Measurements from ENCODE around the gene CFAP61. TPM values are rescaled to one million over a fixed set of nuclear protein-coding genes. Genes with fewer than 3 reads are reported as not detected.

Gene CFAP61
- total and polyA plus RNA-seq, 7 experiments from 2014 or later = not detected

DNA sequence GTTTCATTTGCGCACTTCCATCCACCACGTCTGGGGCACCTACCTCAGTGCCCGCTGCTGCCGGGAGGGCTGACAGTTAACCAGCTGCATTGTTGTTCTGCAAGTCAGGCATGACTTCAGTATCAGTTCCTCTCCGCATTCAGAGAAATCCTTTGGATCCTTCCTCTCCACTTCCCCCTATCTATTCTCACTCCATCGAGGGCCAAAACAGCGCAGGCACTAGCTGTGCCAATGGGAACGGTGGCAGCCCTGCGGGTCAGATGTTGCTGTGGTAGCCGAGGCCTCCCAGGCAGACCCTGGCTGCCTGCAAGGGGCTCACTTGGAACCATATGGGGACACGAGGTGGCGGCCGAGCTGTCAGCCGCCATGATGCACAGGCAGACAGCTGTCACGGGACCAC, 251.4 kb downstream of the CFAP61 start:
- DNase-seq (no peak), ATAC-seq (peak; percentile 68)
- Mint-ChIP-seq H3K4me1 (no peaks in the 10 kb centered on the region), H3K9me3 (peaks cover 0 to 1% (median 0%) of the 10 kb centered on the region in 11 donors), H3K36me3 (no peaks in the 10 kb centered on the region), H3K27ac (no peak overlapping the region), H3K27me3 (peaks cover 0 to 18% (median 5%) of the 10 kb centered on the region in 5 donors), H3K4me3 (no peak overlapping the region)
- Histone ChIP-seq H3K9me3 (ENCODE audit: control insufficient read depth in 2 of 3, low read length in 3 of 3) (no peaks in the 10 kb centered on the region), H3K36me3 (ENCODE audit: control insufficient read depth in 2 of 3, insufficient read depth in 3 of 3, low read length in 3 of 3) (no peaks in the 10 kb centered on the region), H3K4me3 (ENCODE audit: low read length) (no peak overlapping the region), H3K4me1 (ENCODE audit: control insufficient read depth in 2 of 2, insufficient read depth in 2 of 2, low read length in 2 of 2) (no peaks in the 10 kb centered on the region), H3K27me3 (ENCODE audit: control insufficient read depth in 2 of 2, insufficient read depth in 2 of 2, low read length in 2 of 2) (peaks cover 0 to 3% of the 10 kb centered on the region in 2 donors), H3K27ac (ENCODE audit: low read depth, low read length) (no peak overlapping the region)
- POLR2A ChIA-PET = no interaction called here
- CTCF ChIA-PET = no interaction called here
- intact Hi-C loops (cut with micrococcal nuclease) = no loop called here

DNA sequence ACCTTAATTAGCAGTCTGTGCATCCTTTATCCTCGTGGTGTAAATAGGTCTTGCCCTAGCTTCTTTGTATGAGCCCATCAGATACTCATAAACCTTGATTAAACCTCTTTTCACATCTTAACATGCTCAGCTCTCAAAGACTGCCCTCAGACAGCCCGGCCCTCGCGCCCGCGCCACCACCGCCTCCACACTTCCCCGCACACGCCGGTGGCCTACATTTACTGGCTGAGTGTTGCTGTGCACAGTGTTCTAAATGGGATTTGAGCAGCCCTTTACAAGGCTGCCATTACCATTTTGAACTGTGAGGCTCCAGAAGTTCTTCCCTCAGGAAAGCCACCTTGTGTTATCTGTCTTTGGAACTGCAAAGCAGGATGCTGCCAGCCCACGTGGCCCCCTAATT, 252.6 kb downstream of the CFAP61 start:
- Mint-ChIP-seq H3K4me3 (no peak overlapping the region), H3K27ac (no peak overlapping the region), H3K9me3 (peaks cover 0 to 1% (median 0%) of the 10 kb centered on the region in 11 donors), H3K36me3 (no peaks in the 10 kb centered on the region), H3K27me3 (peaks cover 0 to 18% (median 5%) of the 10 kb centered on the region in 5 donors), H3K4me1 (no peaks in the 10 kb centered on the region)
- DNase-seq = no peak
- H3K4me3 ChIP-seq (ENCODE audit: low read length) = no peak overlapping the region
- ChIA-PET CTCF (interaction anchor here (0.7 kb wide), 1 partner anchor 1205 kb away, joined by 3 read pairs; no protein-coding TSS in a partner anchor), POLR2A (no interaction called here)
- no peaks in the 10 kb centered on the region for H3K4me1 ChIP-seq (ENCODE audit: control insufficient read depth in 2 of 2, insufficient read depth in 2 of 2, low read length in 2 of 2)
- H3K27ac ChIP-seq (ENCODE audit: low read depth, low read length) = no peak overlapping the region
- intact Hi-C loops (cut with micrococcal nuclease) = no loop called here
- H3K36me3 ChIP-seq (ENCODE audit: control insufficient read depth in 2 of 3, insufficient read depth in 3 of 3, low read length in 3 of 3) = no peaks in the 10 kb centered on the region
- no peaks in the 10 kb centered on the region for H3K9me3 ChIP-seq (ENCODE audit: control insufficient read depth in 2 of 3, low read length in 3 of 3)
- ATAC-seq = no peak
- H3K27me3 ChIP-seq (ENCODE audit: control insufficient read depth in 2 of 2, insufficient read depth in 2 of 2, low read length in 2 of 2) = peaks cover 0 to 10% of the 10 kb centered on the region in 2 donors

DNA sequence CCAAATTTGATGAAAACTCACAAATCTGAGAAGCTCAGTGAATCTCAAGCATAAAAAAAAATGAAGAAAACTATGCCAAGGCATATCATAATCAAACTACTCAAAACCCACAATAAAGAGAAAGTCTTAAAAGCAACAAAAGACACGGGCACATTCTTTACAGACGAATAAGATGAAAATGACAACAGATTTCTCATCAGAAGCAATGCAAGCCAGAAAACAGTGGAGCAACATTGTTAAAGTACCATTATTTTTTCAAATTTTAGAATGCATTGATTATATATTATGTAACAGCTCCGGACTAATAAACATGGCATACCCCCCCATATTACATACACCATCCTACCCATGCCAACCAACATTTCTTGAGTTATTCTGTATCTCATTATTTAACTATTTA, 260.2 kb downstream of the CFAP61 start:
- no peak overlapping the region for H3K27ac ChIP-seq (ENCODE audit: low read depth, low read length)
- ATAC-seq (no peak), DNase-seq (no peak)
- H3K27me3 ChIP-seq (ENCODE audit: control insufficient read depth in 2 of 2, insufficient read depth in 2 of 2, low read length in 2 of 2) = peaks cover 0 to 10% of the 10 kb centered on the region in 2 donors
- Mint-ChIP-seq H3K27me3 (peaks cover 0 to 25% (median 6%) of the 10 kb centered on the region in 5 donors), H3K4me1 (peaks cover 0 to 2% (median 0%) of the 10 kb centered on the region in 7 donors), H3K9me3 (peaks cover 0 to 13% (median 0%) of the 10 kb centered on the region in 11 donors), H3K36me3 (no peaks in the 10 kb centered on the region), H3K27ac (no peak overlapping the region), H3K4me3 (no peak overlapping the region)
- H3K36me3 ChIP-seq (ENCODE audit: control insufficient read depth in 2 of 3, insufficient read depth in 3 of 3, low read length in 3 of 3) = no peaks in the 10 kb centered on the region
- no peak overlapping the region for H3K4me3 ChIP-seq (ENCODE audit: low read length)
- CTCF ChIA-PET = no interaction called here
- no peaks in the 10 kb centered on the region for H3K9me3 ChIP-seq (ENCODE audit: control insufficient read depth in 2 of 3, low read length in 3 of 3)
- POLR2A ChIA-PET = no interaction called here
- intact Hi-C loops (cut with micrococcal nuclease) = no loop called here
- no peaks in the 10 kb centered on the region for H3K4me1 ChIP-seq (ENCODE audit: control insufficient read depth in 2 of 2, insufficient read depth in 2 of 2, low read length in 2 of 2)

DNA sequence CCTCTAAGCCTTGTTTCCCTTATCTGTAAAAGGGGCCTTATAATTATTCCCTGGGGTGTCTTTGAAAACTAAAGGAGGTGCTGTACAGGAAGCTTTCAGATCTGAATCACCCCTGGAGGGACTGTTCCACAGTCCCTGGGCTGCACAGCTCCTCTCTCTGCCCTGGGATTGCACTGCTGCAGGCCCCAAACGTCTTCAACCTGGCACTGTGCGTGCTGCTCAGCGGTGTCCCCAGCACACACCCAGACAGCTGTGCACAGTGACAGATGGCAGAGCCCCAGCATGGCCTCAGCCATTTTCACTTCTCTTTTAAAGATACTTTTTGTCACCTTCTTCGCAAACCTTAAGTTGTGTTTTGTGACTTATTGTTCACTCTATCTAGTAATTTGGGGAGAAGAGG, 264.9 kb downstream of the CFAP61 start:
- intact Hi-C loops (cut with micrococcal nuclease) = no loop called here
- Histone ChIP-seq H3K4me1 (ENCODE audit: control insufficient read depth in 2 of 2, insufficient read depth in 2 of 2, low read length in 2 of 2) (no peaks in the 10 kb centered on the region), H3K9me3 (ENCODE audit: control insufficient read depth in 2 of 3, low read length in 3 of 3) (no peaks in the 10 kb centered on the region), H3K36me3 (ENCODE audit: control insufficient read depth in 2 of 3, insufficient read depth in 3 of 3, low read length in 3 of 3) (no peaks in the 10 kb centered on the region), H3K27ac (ENCODE audit: low read depth, low read length) (no peak overlapping the region), H3K4me3 (ENCODE audit: low read length) (no peak overlapping the region), H3K27me3 (ENCODE audit: control insufficient read depth in 2 of 2, insufficient read depth in 2 of 2, low read length in 2 of 2) (no peaks in the 10 kb centered on the region)
- H3K27ac Mint-ChIP-seq = no peak overlapping the region
- peaks cover 0 to 2% (median 0%) of the 10 kb centered on the region in 7 donors for H3K4me1 Mint-ChIP-seq
- H3K4me3 Mint-ChIP-seq = no peak overlapping the region
- H3K9me3 Mint-ChIP-seq = peaks cover 0 to 14% (median 3%) of the 10 kb centered on the region in 11 donors
- ChIA-PET CTCF (no interaction called here), POLR2A (no interaction called here)
- peaks cover 0 to 8% (median 4%) of the 10 kb centered on the region in 5 donors for H3K27me3 Mint-ChIP-seq
- DNase-seq = no peak
- no peaks in the 10 kb centered on the region for H3K36me3 Mint-ChIP-seq
- ATAC-seq = peak; percentile 44

DNA sequence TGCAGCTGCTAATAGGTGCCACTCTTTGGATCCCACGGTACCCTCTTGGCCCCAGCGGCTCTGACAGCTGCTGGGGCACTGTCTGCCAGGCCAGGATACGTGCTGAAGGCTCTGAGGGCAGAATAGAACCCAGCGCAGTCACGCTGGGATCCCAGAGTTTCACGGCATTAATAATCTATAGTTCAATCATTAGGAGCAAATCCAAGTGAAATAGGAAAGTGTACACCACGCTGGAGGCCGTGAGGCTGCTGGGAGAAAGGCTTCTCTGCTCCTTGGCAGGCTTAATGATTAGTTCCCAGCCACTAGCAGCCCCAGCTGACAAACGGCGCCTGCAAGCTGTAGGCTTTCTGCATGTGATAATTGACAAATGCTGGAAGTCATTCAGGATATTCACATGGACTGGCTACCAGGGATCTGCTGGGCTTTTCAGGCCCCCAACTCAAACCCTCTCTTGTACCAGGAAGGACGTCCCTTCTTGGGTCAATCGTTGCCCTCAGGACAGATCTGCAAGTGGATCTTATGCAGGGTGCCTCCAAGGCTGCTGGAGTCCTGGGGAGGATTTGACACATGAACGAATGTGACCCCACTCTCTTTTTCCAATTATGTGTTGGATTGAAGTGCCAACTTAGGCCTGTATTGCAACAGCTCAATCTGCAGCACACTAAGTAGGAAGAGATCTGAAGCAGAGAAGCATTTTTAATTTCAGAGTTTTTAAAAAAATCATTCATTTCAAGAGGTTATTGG, 265.5 kb downstream of the CFAP61 start:
- ATAC-seq = no peak
- intact Hi-C loops (cut with micrococcal nuclease) = no loop called here
- no peaks in the 10 kb centered on the region for H3K36me3 Mint-ChIP-seq
- CTCF ChIA-PET = no interaction called here
- H3K27me3 Mint-ChIP-seq = peaks cover 0 to 8% (median 4%) of the 10 kb centered on the region in 5 donors
- Histone ChIP-seq H3K4me1 (ENCODE audit: control insufficient read depth in 2 of 2, insufficient read depth in 2 of 2, low read length in 2 of 2) (no peaks in the 10 kb centered on the region), H3K36me3 (ENCODE audit: control insufficient read depth in 2 of 3, insufficient read depth in 3 of 3, low read length in 3 of 3) (no peaks in the 10 kb centered on the region), H3K27me3 (ENCODE audit: control insufficient read depth in 2 of 2, insufficient read depth in 2 of 2, low read length in 2 of 2) (no peaks in the 10 kb centered on the region), H3K4me3 (ENCODE audit: low read length) (no peak overlapping the region), H3K27ac (ENCODE audit: low read depth, low read length) (no peak overlapping the region), H3K9me3 (ENCODE audit: control insufficient read depth in 2 of 3, low read length in 3 of 3) (no peaks in the 10 kb centered on the region)
- H3K9me3 Mint-ChIP-seq = peaks cover 0 to 12% (median 6%) of the 10 kb centered on the region in 11 donors
- no peak overlapping the region for H3K4me3 Mint-ChIP-seq
- POLR2A ChIA-PET = no interaction called here
- DNase-seq = no peak
- peaks cover 0 to 2% (median 0%) of the 10 kb centered on the region in 7 donors for H3K4me1 Mint-ChIP-seq
- H3K27ac Mint-ChIP-seq = no peak overlapping the region

DNA sequence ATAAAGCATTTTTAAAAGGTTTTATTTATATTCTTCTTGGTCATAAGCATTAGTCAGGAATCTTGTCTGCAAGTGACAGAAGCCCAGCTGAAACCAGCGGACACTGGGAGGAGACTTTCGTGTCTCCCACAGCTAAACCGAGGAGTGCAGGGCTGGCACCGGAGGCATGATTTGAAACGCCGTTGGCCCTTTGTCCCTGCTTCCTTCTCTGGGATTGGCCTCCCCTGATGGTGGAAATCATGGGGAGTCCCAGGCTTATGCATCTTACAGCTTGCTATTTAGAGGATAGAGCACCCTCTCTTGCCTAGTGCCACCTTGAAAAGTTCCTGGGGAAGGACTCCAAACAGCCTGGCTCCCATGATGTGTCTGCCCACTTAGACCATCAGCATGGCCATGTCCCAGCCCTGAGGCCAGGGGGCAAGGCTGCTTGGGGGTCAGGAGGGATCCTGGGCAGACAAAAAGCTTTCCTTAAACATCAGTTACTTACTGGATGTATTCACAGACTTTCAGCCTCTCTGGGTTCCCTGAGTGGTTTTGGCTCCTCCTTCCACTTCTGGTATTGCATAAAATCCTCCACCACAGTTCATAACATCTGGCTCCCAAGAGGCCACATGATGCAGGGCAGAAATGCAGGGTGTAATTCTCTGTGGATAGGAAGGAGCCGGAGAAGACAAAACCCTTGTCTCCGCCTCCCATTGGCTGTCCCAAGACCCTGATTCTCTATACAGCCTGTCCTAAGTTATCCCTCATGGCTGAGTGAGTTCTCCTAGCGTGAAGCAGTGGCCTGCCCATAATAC, 266.2 kb downstream of the CFAP61 start:
- Histone ChIP-seq H3K9me3 (ENCODE audit: control insufficient read depth in 2 of 3, low read length in 3 of 3) (no peaks in the 10 kb centered on the region), H3K27ac (ENCODE audit: low read depth, low read length) (no peak overlapping the region), H3K27me3 (ENCODE audit: control insufficient read depth in 2 of 2, insufficient read depth in 2 of 2, low read length in 2 of 2) (no peaks in the 10 kb centered on the region), H3K36me3 (ENCODE audit: control insufficient read depth in 2 of 3, insufficient read depth in 3 of 3, low read length in 3 of 3) (no peaks in the 10 kb centered on the region), H3K4me3 (ENCODE audit: low read length) (no peak overlapping the region), H3K4me1 (ENCODE audit: control insufficient read depth in 2 of 2, insufficient read depth in 2 of 2, low read length in 2 of 2) (no peaks in the 10 kb centered on the region)
- intact Hi-C loops (cut with micrococcal nuclease) = no loop called here
- CTCF ChIA-PET = no interaction called here
- POLR2A ChIA-PET = no interaction called here
- no peak for DNase-seq
- Mint-ChIP-seq H3K4me1 (peaks cover 0 to 2% (median 0%) of the 10 kb centered on the region in 7 donors), H3K4me3 (no peak overlapping the region), H3K27me3 (peaks cover 0 to 8% (median 4%) of the 10 kb centered on the region in 5 donors), H3K9me3 (peaks cover 0 to 12% (median 5%) of the 10 kb centered on the region in 11 donors), H3K36me3 (no peaks in the 10 kb centered on the region), H3K27ac (no peak overlapping the region)
- ATAC-seq = peak; percentile 51

All from naive thymus-derived CD4-positive, alpha-beta T cell (primary cell).